ENCODE data around the gene PCDH10. TPM values are rescaled to one million over a fixed set of nuclear protein-coding genes. Genes with fewer than 3 reads are reported as not detected.

PCDH10 gene
- total and polyA plus RNA-seq, 2 of the 8 experiments (the other 6 are each of a cell fraction or from before 2014, with no cell fraction given): 2.2 to 10.0 TPM

DNA sequence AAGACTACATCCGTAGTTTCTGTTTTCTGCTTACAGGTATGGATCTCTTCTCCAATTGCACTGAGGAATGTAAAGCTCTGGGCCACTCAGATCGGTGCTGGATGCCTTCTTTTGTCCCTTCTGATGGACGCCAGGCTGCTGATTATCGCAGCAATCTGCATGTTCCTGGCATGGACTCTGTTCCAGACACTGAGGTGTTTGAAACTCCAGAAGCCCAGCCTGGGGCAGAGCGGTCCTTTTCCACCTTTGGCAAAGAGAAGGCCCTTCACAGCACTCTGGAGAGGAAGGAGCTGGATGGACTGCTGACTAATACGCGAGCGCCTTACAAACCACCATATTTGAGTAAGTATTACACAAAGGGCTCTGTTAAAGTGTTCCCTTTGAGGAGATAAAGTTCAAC is 13.8 kb downstream of the PCDH10 start:
- no peak overlapping the region for H2BK5ac ChIP-seq (ENCODE audit: low read depth, low read length)
- no peak overlapping the region for H3K23ac ChIP-seq (ENCODE audit: insufficient read length)
- H3K27me3 ChIP-seq (replicated peaks in 1 of 4; ENCODE audit: control insufficient read depth in 3 of 4, extremely low read depth in 1 of 4, insufficient read depth in 3 of 4, low read length in 3 of 4): no peaks in the 10 kb centered on the region
- no peak overlapping the region for H3K4ac ChIP-seq (replicated peaks; ENCODE audit: insufficient read length, low read depth, low read length)
- H2BK20ac ChIP-seq (ENCODE audit: low read length): no peak overlapping the region
- no peaks in the 10 kb centered on the region for H3K4me1 ChIP-seq (replicated peaks in 1 of 4; ENCODE audit: control insufficient read depth in 3 of 4, insufficient read depth in 4 of 4, low read length in 3 of 4)
- no peaks in the 10 kb centered on the region for H3K36me3 ChIP-seq (ENCODE audit: control insufficient read depth in 2 of 4, insufficient read depth in 4 of 4, low read length in 3 of 4)
- H2AFZ ChIP-seq (ENCODE audit: low read length): no peak overlapping the region
- no peak overlapping the region for H3K18ac ChIP-seq (ENCODE audit: extremely low read depth, low read length)
- no peak overlapping the region for H3K4me2 ChIP-seq (ENCODE audit: insufficient read depth in 1 of 2, low read depth in 2 of 2, low read length in 2 of 2)
- no peak overlapping the region for H3K56ac ChIP-seq (replicated peaks; ENCODE audit: insufficient read length, low read depth, low read length)
- no peak overlapping the region for H4K5ac ChIP-seq (ENCODE audit: insufficient read length, low read depth, low read length)
- H3K14ac ChIP-seq (ENCODE audit: insufficient read length): no peak overlapping the region
- H3K23me2 ChIP-seq (ENCODE audit: low read depth, low read length): no peaks in the 10 kb centered on the region
- H4K91ac ChIP-seq (replicated peaks; ENCODE audit: insufficient read length, low read length): no peak overlapping the region
- H3K9ac ChIP-seq (replicated peaks in 1 of 4; ENCODE audit: extremely low read depth in 1 of 4, low read depth in 3 of 4, low read length in 3 of 4): no peak overlapping the region
- FAIRE-seq: no peak
- no peak overlapping the region for H3K27ac ChIP-seq (ENCODE audit: low read depth, low read length)
- no peak overlapping the region for H2BK120ac ChIP-seq (replicated peaks; ENCODE audit: low read depth, low read length)
- DNase-seq (ENCODE audit: low read depth in 1 of 2, low spot score in 2 of 2): no peak
- H3K79me1 ChIP-seq (ENCODE audit: low read depth, low read length): no peaks in the 10 kb centered on the region
- WGBS, 2 experiments (ENCODE audit: extremely low coverage in 1 of 2, insufficient coverage in 1 of 2, insufficient read length in 1 of 2, insufficient replicate concordance in 2 of 2, low coverage in 1 of 2, low lambda C conversion rate in 2 of 2, missing lambda C conversion rate in 1 of 2): 95% methylated on average over 8 of the region's 8 CpGs; no CpG with 5 or more reads in 1 of the 2 experiments
- POLR2A ChIA-PET (ENCODE audit: partially characterized antibody): interaction anchor here (1.2 kb wide), 1 partner anchor 13 kb away, joined by 3 read pairs; no protein-coding TSS in a partner anchor
- H3K79me2 ChIP-seq (ENCODE audit: control insufficient read depth in 1 of 2, insufficient read depth in 2 of 2, low read length in 2 of 2): no peaks in the 10 kb centered on the region
- no peak overlapping the region for H3K4me3 ChIP-seq (ENCODE audit: extremely low read depth in 1 of 4, insufficient read depth in 2 of 4, low read depth in 3 of 4, low read length in 4 of 4)
- H3K9me3 ChIP-seq (ENCODE audit: insufficient read depth in 2 of 2, low read depth in 1 of 2, low read length in 1 of 2): no peaks in the 10 kb centered on the region
- no peak overlapping the region for H2AK5ac ChIP-seq (ENCODE audit: low read depth, low read length)
- no peak overlapping the region for H2BK15ac ChIP-seq (ENCODE audit: low read length)
- H2BK12ac ChIP-seq (ENCODE audit: low read depth, low read length): no peak overlapping the region
- H4K8ac ChIP-seq (ENCODE audit: extremely low read depth, insufficient read depth, low read length): no peak overlapping the region
- CTCF ChIA-PET (ENCODE audit: partially characterized antibody): interaction anchor here (1.0 to 2.2 kb wide), 4 partner anchors 9 to 158 kb away, joined by 3 to 11 read pairs (median 7); no protein-coding TSS in a partner anchor
- H4K20me1 ChIP-seq (replicated peaks in 1 of 2; ENCODE audit: control insufficient read depth in 1 of 2, insufficient read depth in 2 of 2, low read length in 2 of 2): no peaks in the 10 kb centered on the region
- TF ChIP-seq FOSL1 (IDR thresholded peaks at IDR 0.05; ENCODE audit: insufficient read depth, low read depth, low read length) (no peak), CREB1 (IDR thresholded peaks at IDR 0.05) (no peak), RBBP5 (IDR thresholded peaks at IDR 0.05; ENCODE audit: borderline replicate concordance, low read depth, low read length) (no peak), CBX5 (IDR thresholded peaks at IDR 0.05; ENCODE audit: low read depth, low read length) (no peak), PHF8 (conservative IDR thresholded peaks at IDR 0.05; ENCODE audit: low read depth, low read length) (no peak)

Data from H1 (cell line).